ENCODE measurements around the gene ABCC4.

DNA sequence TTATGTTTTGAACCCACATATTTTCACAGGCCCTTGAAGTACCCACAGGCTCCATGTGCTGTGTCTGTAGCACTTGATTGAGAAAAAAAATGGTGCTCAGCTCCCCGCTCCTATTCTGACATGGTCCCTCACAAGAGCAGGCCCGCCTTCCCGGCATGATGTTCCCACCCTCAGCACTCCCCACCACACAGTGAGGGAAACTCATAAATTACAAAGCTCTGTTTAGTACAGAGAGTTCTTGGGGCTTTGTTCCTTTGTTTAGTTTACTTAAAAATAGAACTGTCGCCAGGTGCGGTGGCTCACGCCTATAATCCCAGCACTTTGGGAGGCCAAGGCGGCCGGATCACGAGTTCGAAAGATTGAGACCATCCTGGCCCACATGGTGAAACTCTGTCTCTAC lies 25.9 kb upstream of the ABCC4 start:
- TF ChIP-seq, protein P1, sequence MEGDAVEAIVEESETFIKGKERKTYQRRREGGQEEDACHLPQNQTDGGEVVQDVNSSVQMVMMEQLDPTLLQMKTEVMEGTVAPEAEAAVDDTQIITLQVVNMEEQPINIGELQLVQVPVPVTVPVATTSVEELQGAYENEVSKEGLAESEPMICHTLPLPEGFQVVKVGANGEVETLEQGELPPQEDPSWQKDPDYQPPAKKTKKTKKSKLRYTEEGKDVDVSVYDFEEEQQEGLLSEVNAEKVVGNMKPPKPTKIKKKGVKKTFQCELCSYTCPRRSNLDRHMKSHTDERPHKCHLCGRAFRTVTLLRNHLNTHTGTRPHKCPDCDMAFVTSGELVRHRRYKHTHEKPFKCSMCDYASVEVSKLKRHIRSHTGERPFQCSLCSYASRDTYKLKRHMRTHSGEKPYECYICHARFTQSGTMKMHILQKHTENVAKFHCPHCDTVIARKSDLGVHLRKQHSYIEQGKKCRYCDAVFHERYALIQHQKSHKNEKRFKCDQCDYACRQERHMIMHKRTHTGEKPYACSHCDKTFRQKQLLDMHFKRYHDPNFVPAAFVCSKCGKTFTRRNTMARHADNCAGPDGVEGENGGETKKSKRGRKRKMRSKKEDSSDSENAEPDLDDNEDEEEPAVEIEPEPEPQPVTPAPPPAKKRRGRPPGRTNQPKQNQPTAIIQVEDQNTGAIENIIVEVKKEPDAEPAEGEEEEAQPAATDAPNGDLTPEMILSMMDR (conservative IDR thresholded peaks at IDR 0.05 in 1 of 2, IDR thresholded peaks at IDR 0.05 in 1 of 2; ENCODE audit: low read depth in 1 of 2, low read length in 2 of 2) = no peak
- TF ChIP-seq EZH2 (IDR thresholded peaks at IDR 0.05; ENCODE audit: low read length, missing control alignments) = no peak
